H9 (cell line): ENCODE data around the gene CHCHD1. TPM values are rescaled to one million over a fixed set of nuclear protein-coding genes. Genes with fewer than 3 reads are reported as not detected.

Experiments
- DNase-seq: peaks from one replicate; pipeline ENCODE4 v3.0.0-alpha.2; 2017
- H2AFZ ChIP-seq: one replicate; pipeline ENCODE4 v1.6.1; 2013; ENCODE audit warnings: mild to moderate bottlenecking, low read length, control low read depth, moderate library complexity
- H2AK5ac ChIP-seq: 2 replicates; pipeline ENCODE4 v1.6.1; 2013; ENCODE audit warnings: low read length, control low read depth, mixed read lengths; ENCODE audit not compliant: insufficient read length
- H2BK120ac ChIP-seq: one replicate; pipeline ENCODE4 v1.6.1; 2013; ENCODE audit warnings: low read depth, mild to moderate bottlenecking, low read length, control low read depth, inconsistent platforms; ENCODE audit not compliant: poor library complexity, severe bottlenecking
- H2BK12ac ChIP-seq: 2 replicates; pipeline ENCODE4 v1.6.1; 2013; ENCODE audit warnings: low read length, control low read depth, mixed read lengths, low read depth; ENCODE audit not compliant: insufficient read length
- H2BK15ac ChIP-seq: 2 replicates; pipeline ENCODE4 v1.6.1; 2013; ENCODE audit warnings: low read depth, low read length, control low read depth
- H2BK20ac ChIP-seq: one replicate; pipeline ENCODE4 v1.6.1; 2013; ENCODE audit warnings: low read depth, mild to moderate bottlenecking, low read length, control low read depth, inconsistent platforms; ENCODE audit not compliant: poor library complexity, severe bottlenecking
- H2BK5ac ChIP-seq: 2 replicates; pipeline ENCODE4 v1.6.1; 2013; ENCODE audit warnings: low read length, control low read depth, mixed read lengths; ENCODE audit not compliant: insufficient read length
- H3K14ac ChIP-seq: 2 replicates; pipeline ENCODE4 v1.6.1; 2013; ENCODE audit warnings: low read length, control low read depth; ENCODE audit not compliant: insufficient read depth
- H3K18ac ChIP-seq: 2 replicates; pipeline ENCODE4 v1.6.1; 2013; ENCODE audit warnings: low read depth, mild to moderate bottlenecking, mixed read lengths, low read length, control low read depth; ENCODE audit not compliant: insufficient read length
- H3K23ac ChIP-seq: 2 replicates; pipeline ENCODE4 v1.6.1; 2013; ENCODE audit warnings: low read length, control low read depth, mixed read lengths, low read depth; ENCODE audit not compliant: insufficient read length
- H3K23me2 ChIP-seq: 2 replicates; pipeline ENCODE4 v1.6.1; 2013; ENCODE audit warnings: low read depth, mild to moderate bottlenecking, mixed read lengths, low read length, control low read depth; ENCODE audit not compliant: insufficient read length, poor library complexity, severe bottlenecking
- H3K27ac ChIP-seq: 2 replicates; pipeline ENCODE4 v1.5.1; 2013; ENCODE audit warnings: low read length, control low read depth, mixed read lengths, low read depth; ENCODE audit not compliant: insufficient read length
- H3K27me3 ChIP-seq: 2 replicates; pipeline ENCODE4 v1.6.1; 2013; ENCODE audit warnings: low read length, control low read depth, inconsistent platforms; ENCODE audit not compliant: insufficient read depth
- H3K4ac ChIP-seq: 2 replicates; pipeline ENCODE4 v1.6.1; 2013; ENCODE audit warnings: low read depth, mild to moderate bottlenecking, control low read depth, inconsistent platforms, low read length, moderate library complexity
- H3K4me1 ChIP-seq: 2 replicates; pipeline ENCODE4 v1.6.1; 2013; ENCODE audit warnings: low read length, control low read depth, inconsistent platforms; ENCODE audit not compliant: insufficient read depth
- H3K4me2 ChIP-seq: 2 replicates; pipeline ENCODE4 v1.6.1; 2013; ENCODE audit warnings: low read length, control low read depth, mixed read lengths; ENCODE audit not compliant: insufficient read length, insufficient read depth
- H3K56ac ChIP-seq: 2 replicates; pipeline ENCODE4 v1.6.1; 2013; ENCODE audit warnings: low read depth, mild to moderate bottlenecking, mixed read lengths, low read length, control low read depth; ENCODE audit not compliant: insufficient read length
- H3K79me1 ChIP-seq: 2 replicates; pipeline ENCODE4 v1.6.1; 2013; ENCODE audit warnings: low read depth, mild to moderate bottlenecking, moderate library complexity, low read length, control low read depth, inconsistent platforms; ENCODE audit not compliant: insufficient read depth, poor library complexity, severe bottlenecking
- H3K79me2 ChIP-seq: 2 replicates; pipeline ENCODE4 v1.6.1; 2013; ENCODE audit warnings: low read length, control low read depth, inconsistent platforms; ENCODE audit not compliant: insufficient read depth
- H3K9ac ChIP-seq: 2 replicates; pipeline ENCODE4 v1.6.1; 2013; ENCODE audit warnings: low read length, control low read depth, mixed read lengths; ENCODE audit not compliant: insufficient read length; ENCODE audit errors: extremely low read depth
- H3K9me3 ChIP-seq: one replicate; pipeline ENCODE4 v1.6.1; 2013; ENCODE audit warnings: low read depth, low read length, inconsistent platforms; ENCODE audit not compliant: control insufficient read depth
- H3T11ph ChIP-seq: one replicate; pipeline ENCODE4 v1.6.1; 2013; ENCODE audit warnings: mild to moderate bottlenecking, low read length, control low read depth, inconsistent platforms
- H4K20me1 ChIP-seq: one replicate; pipeline ENCODE4 v1.6.1; 2013; ENCODE audit not compliant: control insufficient read depth, insufficient read length, insufficient read depth
- H4K5ac ChIP-seq: 2 replicates; pipeline ENCODE4 v1.6.1; 2013; ENCODE audit warnings: low read depth, mild to moderate bottlenecking, mixed read lengths, low read length, control low read depth; ENCODE audit not compliant: insufficient read length
- H4K8ac ChIP-seq: replicated peaks from 2 replicates; pipeline ENCODE4 v1.6.1; 2013; ENCODE audit warnings: low read length, control low read depth, mixed read lengths, low read depth; ENCODE audit not compliant: insufficient read length
- H4K91ac ChIP-seq: 2 replicates; pipeline ENCODE4 v1.6.1; 2013; ENCODE audit warnings: low read depth, mild to moderate bottlenecking, moderate library complexity, mixed read lengths, low read length, control low read depth; ENCODE audit not compliant: insufficient read length
- H3K27ac Mint-ChIP-seq, 3 experiments: 2 replicates in 2 of 3; 3 replicates in 1 of 3; pipeline ENCODE4 v1.8.0; 2020 to 2021; ENCODE audit warnings: mixed read lengths in 3 of 3, mild to moderate bottlenecking in 1 of 3, moderate library complexity in 1 of 3
- H3K27me3 Mint-ChIP-seq: 2 replicates; pipeline ENCODE4 v1.8.0; 2021; ENCODE audit warnings: low read depth, mild to moderate bottlenecking, moderate library complexity, mixed read lengths
- H3K36me3 Mint-ChIP-seq, 3 experiments: 2 replicates in 2 of 3; 3 replicates in 1 of 3; pipeline ENCODE4 v1.8.0; 2020 to 2021; ENCODE audit warnings: low read depth in 3 of 3, mixed read lengths in 3 of 3; ENCODE audit not compliant: insufficient read depth in 1 of 3
- H3K4me1 Mint-ChIP-seq, 2 experiments: 2 replicates each; pipeline ENCODE4 v1.8.0; 2020; ENCODE audit warnings: mixed read lengths in 2 of 2
- H3K4me3 Mint-ChIP-seq, 2 experiments: 2 replicates in 1 of 2; 3 replicates in 1 of 2; pipeline ENCODE4 v1.8.0; 2020 to 2021; ENCODE audit warnings: mild to moderate bottlenecking in 2 of 2, mixed read lengths in 2 of 2, moderate library complexity in 1 of 2
- H3K9me3 Mint-ChIP-seq, 2 experiments: 2 replicates in 1 of 2; 3 replicates in 1 of 2; pipeline ENCODE4 v1.8.0; 2020; ENCODE audit warnings: mild to moderate bottlenecking in 2 of 2, mixed read lengths in 2 of 2, moderate library complexity in 1 of 2
- total RNA-seq: library from RNA; stranded (reverse); gene quantifications from 2 replicates; pipeline ENCODE4 v1.2.1, GENCODE V29; 2021
- TF ChIP-seq, protein P1 (sequence below): fragments of 200-600 bp; sonication (generic); conservative IDR thresholded peaks from 3 replicates; pipeline ENCODE4 v1.8.0; 2021; ENCODE audit warnings: antibody characterized with exemption, mild to moderate bottlenecking

Gene CHCHD1
- total RNA-seq, 1 experiment from 2014 or later, result 45.9 TPM

DNA sequence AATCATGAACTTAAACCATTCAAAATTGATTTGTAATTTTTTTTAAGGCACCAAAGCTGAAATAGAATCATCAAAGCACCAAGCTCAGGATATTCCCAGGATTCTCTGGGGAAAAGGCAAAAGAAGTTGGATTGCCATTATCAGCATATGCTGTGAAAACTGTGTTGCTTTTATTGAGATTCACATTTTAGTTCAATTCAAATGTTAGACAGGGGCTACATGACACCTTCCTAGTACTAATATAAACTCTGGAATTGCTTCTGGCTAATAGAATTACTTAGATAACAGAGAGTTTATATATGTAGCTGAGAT lies 33.8 kb downstream of the CHCHD1 start:
- Histone ChIP-seq H4K91ac (no peak overlapping the region), H3K9ac (no peak overlapping the region), H3K23me2 (peaks cover 1% of the 10 kb centered on the region), H2AK5ac (no peak overlapping the region), H3K23ac (no peak overlapping the region), H3K9me3 (no peaks in the 10 kb centered on the region), H2BK120ac (no peak overlapping the region), H3K79me2 (no peaks in the 10 kb centered on the region), H3K4me1 (no peaks in the 10 kb centered on the region), H4K5ac (no peak overlapping the region), H2BK15ac (no peak overlapping the region), H2BK20ac (no peak overlapping the region), H3K18ac (no peak overlapping the region), H3K14ac (no peak overlapping the region), H3K4me2 (no peak overlapping the region), H3K56ac (no peak overlapping the region), H2BK12ac (no peak overlapping the region), H2BK5ac (no peak overlapping the region), H3K79me1 (no peaks in the 10 kb centered on the region), H4K8ac (no peak overlapping the region), H2AFZ (no peak overlapping the region), H3K27ac (no peak overlapping the region), H3K27me3 (no peaks in the 10 kb centered on the region), H4K20me1 (no peaks in the 10 kb centered on the region), H3T11ph (no peak overlapping the region), H3K4ac (no peak overlapping the region)
- TF ChIP-seq, protein P1, sequence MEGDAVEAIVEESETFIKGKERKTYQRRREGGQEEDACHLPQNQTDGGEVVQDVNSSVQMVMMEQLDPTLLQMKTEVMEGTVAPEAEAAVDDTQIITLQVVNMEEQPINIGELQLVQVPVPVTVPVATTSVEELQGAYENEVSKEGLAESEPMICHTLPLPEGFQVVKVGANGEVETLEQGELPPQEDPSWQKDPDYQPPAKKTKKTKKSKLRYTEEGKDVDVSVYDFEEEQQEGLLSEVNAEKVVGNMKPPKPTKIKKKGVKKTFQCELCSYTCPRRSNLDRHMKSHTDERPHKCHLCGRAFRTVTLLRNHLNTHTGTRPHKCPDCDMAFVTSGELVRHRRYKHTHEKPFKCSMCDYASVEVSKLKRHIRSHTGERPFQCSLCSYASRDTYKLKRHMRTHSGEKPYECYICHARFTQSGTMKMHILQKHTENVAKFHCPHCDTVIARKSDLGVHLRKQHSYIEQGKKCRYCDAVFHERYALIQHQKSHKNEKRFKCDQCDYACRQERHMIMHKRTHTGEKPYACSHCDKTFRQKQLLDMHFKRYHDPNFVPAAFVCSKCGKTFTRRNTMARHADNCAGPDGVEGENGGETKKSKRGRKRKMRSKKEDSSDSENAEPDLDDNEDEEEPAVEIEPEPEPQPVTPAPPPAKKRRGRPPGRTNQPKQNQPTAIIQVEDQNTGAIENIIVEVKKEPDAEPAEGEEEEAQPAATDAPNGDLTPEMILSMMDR, result no peak
- Mint-ChIP-seq H3K4me3 (no peak overlapping the region), H3K36me3 (peaks cover 20 to 46% (median 25%) of the 10 kb centered on the region in 3 experiments; a peak in 6 of 7 replicates), H3K27me3 (no peaks in the 10 kb centered on the region), H3K27ac (no peak overlapping the region), H3K4me1 (peaks cover 7 to 10% of the 10 kb centered on the region in 2 experiments), H3K9me3 (no peaks in the 10 kb centered on the region)
- no peak for DNase-seq
